ES-I3 (cell line): ENCODE results near the gene ZNF836.
"Not testable (repeated sequence)": the region's sequence is repeated elsewhere in the genome, so short reads cannot be mapped to it uniquely, and the experiment has no call there.

Experiments
- H3K36me3 ChIP-seq: 2 replicates; pipeline ENCODE4 v1.6.1; 2013; ENCODE audit warnings: mild to moderate bottlenecking, low read length, control low read depth, moderate library complexity; ENCODE audit not compliant: insufficient read depth
- H3K4me1 ChIP-seq: 2 replicates; pipeline ENCODE4 v1.6.1; 2013; ENCODE audit warnings: mild to moderate bottlenecking, control low read depth, low read length; ENCODE audit not compliant: insufficient read depth
- H3K9ac ChIP-seq: 2 replicates; pipeline ENCODE4 v1.6.1; 2013; ENCODE audit warnings: low read depth, mild to moderate bottlenecking, low read length, moderate library complexity
- H3K9me3 ChIP-seq: 2 replicates; pipeline ENCODE4 v1.6.1; 2013; ENCODE audit warnings: mild to moderate bottlenecking, low read length, moderate library complexity; ENCODE audit not compliant: control insufficient read depth, insufficient read depth

Gene ZNF836

DNA sequence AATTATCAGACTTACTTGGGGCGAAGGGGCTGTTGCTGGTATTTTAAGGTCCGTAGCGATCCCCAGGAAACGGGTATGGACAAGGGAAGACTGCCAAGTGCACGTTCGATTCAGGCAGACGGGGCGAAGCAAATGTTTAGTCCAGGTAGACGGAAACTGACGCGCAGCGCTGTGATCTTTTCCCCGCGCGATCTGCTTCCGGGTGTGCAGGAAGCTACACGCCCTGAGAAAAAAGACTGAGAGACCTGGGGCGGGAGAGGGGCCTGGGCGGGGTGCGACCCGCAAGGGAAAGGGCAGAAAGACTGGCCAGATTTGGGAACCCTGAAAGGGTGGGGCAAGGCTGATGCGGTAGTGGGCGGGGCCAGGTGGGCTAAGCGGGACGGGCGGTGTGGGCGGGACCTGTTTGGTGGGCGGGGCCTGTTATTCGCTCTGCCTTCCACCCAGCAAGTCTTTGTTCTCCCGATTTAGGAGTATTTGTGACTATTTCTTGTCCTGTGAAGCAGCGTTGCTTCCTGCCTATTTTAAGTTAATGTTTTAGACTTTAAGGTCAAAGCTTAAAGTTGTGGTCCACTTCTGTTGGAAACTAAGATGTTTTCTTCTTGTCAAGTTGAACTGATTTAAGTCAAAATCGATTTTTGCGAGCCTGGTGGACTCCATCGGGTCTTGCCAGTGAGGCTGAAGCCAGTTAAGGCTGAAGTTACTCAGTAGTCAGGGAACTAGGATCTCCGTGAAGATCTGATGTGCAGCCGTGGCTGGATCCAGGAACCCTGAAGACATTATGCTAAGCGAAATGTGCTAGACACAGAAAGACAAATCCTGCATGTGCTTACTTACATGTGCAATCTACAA is at the start of gene ZNF836:
Gene ZNF836 (minus strand): TSS at position 301 of the 849 bp plus-strand sequence. CDS start 3,549 bp downstream, outside the sequence.
- Histone ChIP-seq H3K9ac (peak within 1 kb of the TSS; percentile 62), H3K4me1 (peaks cover 3% of the 10 kb centered on the region; the same call in 1 of the 2 replicates)

DNA sequence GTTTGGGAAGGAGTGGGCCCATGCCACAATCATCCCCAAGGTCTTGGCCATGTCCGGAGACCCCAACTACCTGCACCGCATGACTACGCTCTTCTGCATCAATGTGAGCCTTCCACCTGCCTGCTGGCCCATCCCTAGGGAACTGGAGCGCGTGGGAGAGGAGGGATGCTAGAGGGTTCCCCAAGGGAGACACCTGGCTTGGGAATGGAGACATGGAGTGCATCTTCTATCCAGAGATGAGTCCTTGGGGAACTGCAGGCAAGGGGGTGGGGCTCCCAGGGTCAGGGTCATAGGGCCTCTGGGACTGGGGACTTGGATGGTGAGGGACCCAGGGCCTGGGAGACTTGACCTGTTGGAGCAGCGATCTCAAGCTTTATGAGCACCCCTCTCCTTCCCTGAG is 49.6 kb upstream of the ZNF836 start:
- Histone ChIP-seq H3K4me1 (no peaks in the 10 kb centered on the region), H3K36me3 (peaks cover 67% of the 10 kb centered on the region), H3K9me3 (no peaks in the 10 kb centered on the region), H3K9ac (no peak overlapping the region)

More for the DNA sequence above, at the start of gene ZNF836:
- H3K36me3 ChIP-seq: 0 out of 2 replicates have a peak, but pooled peaks cover 3% of the 10 kb centered on the region
- no peaks in the 10 kb centered on the region; the same call in none of the 2 replicates for H3K9me3 ChIP-seq

DNA sequence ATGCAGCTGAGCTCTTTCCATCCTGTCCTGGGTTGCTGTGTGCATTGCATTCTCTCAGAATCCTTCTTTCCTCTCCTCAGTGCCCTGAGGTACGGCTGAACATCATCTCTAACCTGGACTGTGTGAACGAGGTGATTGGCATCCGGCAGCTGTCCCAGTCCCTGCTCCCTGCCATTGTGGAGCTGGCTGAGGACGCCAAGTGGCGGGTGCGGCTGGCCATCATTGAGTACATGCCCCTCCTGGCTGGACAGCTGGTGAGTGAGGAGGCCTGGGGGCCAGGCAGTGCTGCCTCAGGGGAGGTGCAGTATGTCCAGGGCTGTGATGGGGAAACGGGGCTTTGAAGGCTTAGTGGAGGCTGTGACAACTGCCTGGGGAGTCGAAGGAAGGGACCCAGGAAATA is 48.2 kb upstream of the ZNF836 start:
- Histone ChIP-seq H3K4me1 (no peaks in the 10 kb centered on the region), H3K36me3 (peaks cover 68% of the 10 kb centered on the region)

DNA sequence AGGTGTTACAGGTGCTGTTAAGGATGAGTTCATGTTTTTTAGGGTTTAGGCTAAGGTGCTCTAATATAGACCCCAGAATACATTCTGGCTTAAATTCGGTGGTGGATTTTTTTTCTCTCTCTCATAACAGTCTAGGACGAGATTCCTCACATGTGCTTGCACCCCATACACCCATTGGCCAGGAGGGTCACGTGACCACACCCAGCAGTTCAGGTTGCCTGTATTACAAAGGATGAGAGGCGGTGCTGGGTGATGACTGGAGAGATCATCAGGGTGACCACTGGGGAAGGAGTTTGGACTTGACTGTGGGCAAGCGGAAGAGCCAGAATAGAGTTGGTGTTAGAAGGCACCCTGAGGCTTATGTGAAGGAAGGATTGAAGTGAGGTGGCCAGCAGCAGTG is 46.2 kb upstream of the ZNF836 start:
- no peaks in the 10 kb centered on the region for H3K4me1 ChIP-seq
- H3K9me3 ChIP-seq: no peaks in the 10 kb centered on the region
- peaks cover 63% of the 10 kb centered on the region for H3K36me3 ChIP-seq
- H3K9ac ChIP-seq: no peak overlapping the region

More for the DNA sequence above, 48.2 kb upstream of the ZNF836 start:
- no peaks in the 10 kb centered on the region for H3K9me3 ChIP-seq
- H3K9ac ChIP-seq: no peak overlapping the region

DNA sequence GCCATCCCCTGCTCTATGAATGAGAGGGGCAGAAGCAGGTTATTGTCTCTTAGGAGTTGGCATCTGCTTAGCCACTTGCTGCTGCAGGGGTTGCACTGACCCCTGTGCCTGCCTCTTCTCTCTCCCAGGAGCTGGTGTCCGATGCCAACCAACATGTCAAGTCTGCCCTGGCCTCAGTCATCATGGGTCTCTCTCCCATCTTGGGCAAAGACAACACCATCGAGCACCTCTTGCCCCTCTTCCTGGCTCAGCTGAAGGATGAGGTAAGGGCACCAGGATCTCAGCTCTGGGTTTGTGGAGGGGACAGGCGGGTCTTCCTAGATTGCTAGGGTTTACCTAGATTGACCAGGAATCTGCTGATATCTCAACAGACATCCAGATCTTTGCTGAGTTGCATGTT is 45.0 kb upstream of the ZNF836 start:
- Histone ChIP-seq H3K4me1 (no peaks in the 10 kb centered on the region), H3K9me3 (no peaks in the 10 kb centered on the region), H3K36me3 (peaks cover 54% of the 10 kb centered on the region), H3K9ac (no peak overlapping the region)

DNA sequence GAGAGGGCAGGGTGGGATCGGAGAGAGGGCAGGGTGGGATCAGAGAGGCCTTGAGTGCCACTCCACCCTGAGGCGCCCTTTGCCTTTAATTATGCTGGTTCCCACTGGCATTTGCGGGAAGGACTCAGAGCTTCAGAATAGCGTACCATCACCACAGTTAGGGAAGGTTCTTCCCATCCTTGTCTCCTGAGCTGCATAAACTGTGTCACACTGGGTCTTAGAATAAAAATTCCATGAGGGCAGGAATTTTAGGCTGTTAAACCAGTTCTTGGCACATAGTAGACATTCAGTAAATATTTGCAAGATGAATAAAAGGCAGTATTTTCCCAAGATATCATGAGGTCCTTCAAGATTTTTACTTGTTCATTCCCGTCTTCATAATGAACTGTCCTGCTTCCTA is 42.8 kb upstream of the ZNF836 start:
- Histone ChIP-seq H3K9ac (no peak overlapping the region), H3K36me3 (peaks cover 42% of the 10 kb centered on the region), H3K4me1 (no peaks in the 10 kb centered on the region), H3K9me3 (no peaks in the 10 kb centered on the region)

DNA sequence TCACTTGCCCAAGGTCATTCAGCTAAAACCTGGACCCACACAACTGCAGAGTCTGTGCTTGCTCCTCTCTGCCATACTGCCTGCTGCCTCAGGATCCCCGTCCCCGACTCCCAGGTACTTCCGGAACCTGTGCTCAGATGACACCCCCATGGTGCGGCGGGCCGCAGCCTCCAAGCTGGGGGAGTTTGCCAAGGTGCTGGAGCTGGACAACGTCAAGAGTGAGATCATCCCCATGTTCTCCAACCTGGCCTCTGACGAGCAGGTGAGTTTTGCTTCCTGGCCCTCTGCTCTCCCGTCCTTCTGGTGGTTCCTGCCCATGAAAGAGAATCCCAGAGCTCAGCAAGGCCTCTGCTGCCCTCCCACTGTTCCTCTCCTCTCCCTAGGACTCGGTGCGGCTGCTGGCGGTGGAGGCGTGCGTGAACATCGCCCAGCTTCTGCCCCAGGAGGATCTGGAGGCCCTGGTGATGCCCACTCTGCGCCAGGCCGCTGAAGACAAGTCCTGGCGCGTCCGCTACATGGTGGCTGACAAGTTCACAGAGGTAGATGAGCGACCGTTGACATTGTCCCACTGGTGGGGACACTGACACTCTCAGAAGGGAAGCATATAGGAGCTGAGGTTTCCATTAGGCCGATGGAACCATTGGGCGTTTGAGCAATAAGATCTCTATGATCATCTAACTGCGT is 41.3 kb upstream of the ZNF836 start:
- H3K9ac ChIP-seq: no peak overlapping the region
- no peaks in the 10 kb centered on the region for H3K9me3 ChIP-seq
- peaks cover 38% of the 10 kb centered on the region for H3K36me3 ChIP-seq
- H3K4me1 ChIP-seq: no peaks in the 10 kb centered on the region

DNA sequence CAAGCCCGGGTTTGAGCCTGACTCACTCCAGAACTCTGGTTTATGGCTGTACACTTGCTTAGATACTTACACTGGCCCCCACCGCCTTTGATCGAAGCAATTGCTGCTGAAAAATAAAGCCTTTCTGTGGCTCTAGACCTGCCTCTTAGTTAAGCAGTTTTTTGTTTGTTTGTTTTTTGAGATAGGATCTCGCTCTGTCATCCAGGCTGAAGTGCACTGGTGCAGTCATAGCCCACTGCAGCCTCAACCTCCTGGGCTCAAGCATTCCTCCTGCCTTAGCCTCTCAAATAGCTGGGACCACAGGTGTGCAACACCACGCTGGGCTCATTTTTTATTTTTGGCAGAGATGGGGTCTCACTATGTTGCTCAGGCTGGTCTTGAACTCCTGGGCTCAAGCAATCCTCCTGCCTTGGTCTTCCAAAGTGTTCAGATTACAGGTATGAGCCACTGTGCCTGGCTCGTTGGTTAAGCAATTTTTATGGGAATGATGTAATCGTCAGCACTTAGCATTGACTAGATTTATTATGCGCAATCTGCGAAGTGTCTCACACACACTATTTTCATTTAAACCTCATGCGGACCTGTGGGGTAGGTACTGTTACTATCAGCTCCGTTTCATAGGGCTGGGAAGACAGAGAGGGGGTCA is 40.6 kb upstream of the ZNF836 start:
- Histone ChIP-seq H3K9ac (no peak overlapping the region), H3K9me3 (no peaks in the 10 kb centered on the region), H3K36me3 (peaks cover 36% of the 10 kb centered on the region), H3K4me1 (no peaks in the 10 kb centered on the region)

DNA sequence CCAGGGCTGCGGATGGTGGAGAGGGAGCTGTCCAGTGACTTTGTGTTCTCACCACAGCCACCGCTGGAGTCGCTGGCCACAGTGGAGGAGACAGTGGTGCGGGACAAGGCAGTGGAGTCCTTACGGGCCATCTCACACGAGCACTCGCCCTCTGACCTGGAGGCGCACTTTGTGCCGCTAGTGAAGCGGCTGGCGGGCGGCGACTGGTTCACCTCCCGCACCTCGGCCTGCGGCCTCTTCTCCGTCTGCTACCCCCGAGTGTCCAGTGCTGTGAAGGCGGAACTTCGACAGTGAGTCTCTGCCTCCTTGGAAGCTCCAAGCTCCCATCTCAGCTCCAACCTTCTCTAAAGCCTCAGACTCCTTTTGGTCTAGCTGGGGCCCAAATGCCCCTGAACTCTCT is 39.8 kb upstream of the ZNF836 start:
- Histone ChIP-seq H3K9ac (no peak overlapping the region), H3K36me3 (peaks cover 43% of the 10 kb centered on the region), H3K4me1 (no peaks in the 10 kb centered on the region), H3K9me3 (no peaks in the 10 kb centered on the region)

DNA sequence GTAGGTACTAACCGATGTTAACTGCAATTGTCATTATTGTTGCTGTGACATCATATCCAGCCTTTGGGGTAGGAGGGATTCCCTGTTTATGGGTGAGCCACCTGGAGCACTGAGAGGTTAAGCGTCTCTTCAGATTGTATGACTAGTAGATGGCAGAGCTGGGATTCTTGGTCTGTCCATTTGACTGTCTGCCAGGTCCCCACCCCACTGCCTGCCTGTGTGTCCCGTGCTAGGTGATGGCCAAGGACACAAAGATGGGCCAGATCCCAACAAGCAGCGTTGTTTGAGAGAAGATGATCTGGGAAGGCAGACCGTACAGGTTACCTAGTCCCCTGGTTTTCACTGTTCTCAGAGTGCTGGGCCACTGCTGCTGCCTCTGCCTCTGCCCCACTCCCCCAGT is 35.1 kb upstream of the ZNF836 start:
- Histone ChIP-seq H3K9me3 (no peaks in the 10 kb centered on the region), H3K9ac (no peak overlapping the region), H3K36me3 (peaks cover 51% of the 10 kb centered on the region), H3K4me1 (no peaks in the 10 kb centered on the region)

DNA sequence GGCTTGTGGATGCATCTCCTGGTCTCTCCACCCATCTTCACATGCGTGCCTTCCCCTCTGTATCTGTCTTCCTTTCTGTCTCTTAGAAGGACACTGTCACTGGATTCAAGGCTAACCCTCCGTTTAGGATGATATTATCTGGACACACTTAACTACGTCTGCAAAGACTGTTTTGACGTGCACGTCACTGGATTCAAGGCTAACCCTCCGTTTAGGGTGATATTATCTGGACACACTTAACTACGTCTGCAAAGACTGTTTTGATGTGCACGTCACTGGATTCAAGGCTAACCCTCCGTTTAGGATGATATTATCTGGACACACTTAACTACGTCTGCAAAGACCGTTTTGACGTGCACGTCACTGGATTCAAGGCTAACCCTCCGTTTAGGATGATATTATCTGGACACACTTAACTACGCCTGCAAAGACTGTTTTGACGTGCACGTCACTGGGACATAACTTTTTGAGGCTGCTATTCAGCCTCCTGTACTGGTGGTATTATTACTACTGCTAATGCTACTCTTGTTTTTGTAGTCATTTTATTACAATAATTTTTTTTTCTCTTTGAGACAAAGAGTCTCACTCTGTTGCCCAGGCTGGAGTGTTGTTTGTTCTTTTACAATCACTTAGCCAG is 29.5 kb upstream of the ZNF836 start:
- H3K9me3 ChIP-seq, H3K9ac ChIP-seq, H3K4me1 ChIP-seq: not testable (repeated sequence)
- H3K36me3 ChIP-seq: peaks cover 43% of the 10 kb centered on the region

DNA sequence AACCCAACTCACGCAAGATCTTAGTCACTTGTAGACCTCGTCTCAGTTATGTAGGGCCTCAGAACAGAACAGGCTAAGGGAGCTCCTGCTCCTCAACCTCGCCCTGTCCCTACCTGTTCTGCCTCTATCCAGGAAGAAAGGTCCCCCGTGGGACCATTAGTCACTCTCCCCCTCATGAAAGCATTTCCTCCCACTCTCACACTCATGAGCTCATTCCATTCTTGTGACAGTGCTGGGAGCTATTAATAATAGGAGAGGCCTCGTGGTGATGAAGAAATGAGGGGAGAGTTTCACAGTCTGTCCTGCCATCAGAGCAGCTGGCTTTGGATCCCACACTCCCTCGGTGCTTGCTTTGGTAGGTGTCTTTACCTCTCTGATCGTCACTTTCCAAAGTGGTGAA is 28.6 kb upstream of the ZNF836 start:
- H3K9me3 ChIP-seq: no peaks in the 10 kb centered on the region
- H3K36me3 ChIP-seq: peaks cover 37% of the 10 kb centered on the region
- H3K4me1 ChIP-seq: no peaks in the 10 kb centered on the region
- H3K9ac ChIP-seq: no peak overlapping the region

DNA sequence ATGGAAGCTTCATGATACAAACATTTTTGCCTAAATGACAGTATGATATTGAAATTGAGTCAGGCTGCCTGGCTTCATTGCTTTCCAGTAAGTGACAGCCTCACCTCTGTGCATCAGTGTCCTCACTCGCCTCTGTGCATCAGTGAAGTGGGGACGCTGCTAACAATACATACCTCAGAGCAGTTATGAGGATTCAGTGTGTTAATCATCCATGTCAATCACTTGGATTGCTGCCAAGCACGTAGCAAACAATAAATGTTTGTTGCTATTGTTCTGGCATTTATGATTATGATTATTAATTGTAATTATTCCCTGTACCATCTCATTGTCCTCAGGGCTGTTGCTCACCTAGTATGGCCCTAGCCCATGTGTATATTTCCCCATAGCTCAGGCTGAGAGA is 27.3 kb upstream of the ZNF836 start:
- Histone ChIP-seq H3K9ac (no peak overlapping the region), H3K36me3 (peaks cover 26% of the 10 kb centered on the region), H3K9me3 (no peaks in the 10 kb centered on the region), H3K4me1 (no peaks in the 10 kb centered on the region; the same call in 1 of the 2 replicates)

DNA sequence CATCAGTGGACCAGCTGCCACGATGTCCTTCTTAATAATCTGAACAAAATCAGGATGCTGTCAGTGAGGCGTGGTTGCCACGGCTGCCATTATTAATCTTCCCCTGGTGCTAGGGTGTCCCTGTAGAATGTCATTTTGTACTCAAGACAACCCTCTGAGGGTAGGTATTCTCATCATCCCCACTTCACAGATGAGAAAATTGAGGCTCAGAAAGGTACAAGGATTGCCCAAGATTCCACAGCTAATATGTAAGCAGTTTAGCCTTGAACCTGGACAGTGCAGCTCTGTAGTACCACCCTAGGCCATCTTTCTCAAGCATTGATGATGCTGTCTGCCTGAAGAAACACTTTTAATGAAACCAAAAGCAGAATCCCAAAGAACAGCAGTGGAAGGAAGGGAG is 26.5 kb upstream of the ZNF836 start:
- no peaks in the 10 kb centered on the region; the same call in 1 of the 2 replicates for H3K4me1 ChIP-seq
- H3K9ac ChIP-seq: no peak overlapping the region
- peaks cover 26% of the 10 kb centered on the region for H3K36me3 ChIP-seq
- no peaks in the 10 kb centered on the region for H3K9me3 ChIP-seq
